GM06990 (cell line): ENCODE measurements around the gene TIMD4.

Experiments used
- DNase-seq: peaks from one replicate; pipeline ENCODE4 v3.0.0-alpha.2; 2011; ENCODE audit not compliant: insufficient read length; ENCODE audit errors: extremely low read depth
- H3K27me3 ChIP-seq: replicated peaks from 2 replicates; pipeline ENCODE4 v1.6.0; 2011; ENCODE audit warnings: low read length; ENCODE audit not compliant: control insufficient read depth, insufficient read depth
- H3K36me3 ChIP-seq: 2 replicates; pipeline ENCODE4 v1.5.1; 2011; ENCODE audit warnings: low read length; ENCODE audit not compliant: control insufficient read depth, insufficient read depth
- H3K4me3 ChIP-seq: replicated peaks from 2 replicates; pipeline ENCODE4 v1.5.1; 2011; ENCODE audit warnings: low read depth, mild to moderate bottlenecking, control low read depth, low read length
- TF ChIP-seq, protein P1 (sequence below): IDR thresholded peaks from 2 replicates; pipeline ENCODE4 v1.5.1; 2011; ENCODE audit warnings: low read length, control low read depth, mild to moderate bottlenecking, inconsistent platforms; ENCODE audit not compliant: insufficient read depth, poor library complexity, severe bottlenecking

TIMD4 gene

DNA sequence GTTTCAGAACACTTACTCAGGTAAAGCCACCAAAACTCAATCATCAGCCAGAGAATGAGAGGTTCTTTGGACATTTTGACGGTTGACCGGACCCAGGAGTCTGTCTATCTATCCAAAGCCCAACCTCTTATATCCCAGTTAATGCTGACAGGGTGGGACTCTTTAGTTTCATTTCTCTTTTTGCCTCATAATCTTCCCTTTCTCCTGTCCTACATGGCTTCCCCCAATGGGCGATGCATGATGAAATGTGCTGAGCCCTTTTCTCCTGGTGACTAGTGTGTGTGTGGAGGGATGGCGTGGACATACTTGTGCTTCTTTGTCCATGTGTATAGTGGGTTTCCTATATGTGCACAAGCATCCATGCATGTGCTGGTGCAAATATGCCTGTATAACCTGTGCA lies at the start of gene TIMD4:
Gene TIMD4 (minus strand): TSS at position 102 of the 400 bp plus-strand sequence. CDS start 28 bp downstream, at position 74.
- H3K4me3 ChIP-seq, result no peak within 1 kb of the TSS
- TF ChIP-seq, protein P1, sequence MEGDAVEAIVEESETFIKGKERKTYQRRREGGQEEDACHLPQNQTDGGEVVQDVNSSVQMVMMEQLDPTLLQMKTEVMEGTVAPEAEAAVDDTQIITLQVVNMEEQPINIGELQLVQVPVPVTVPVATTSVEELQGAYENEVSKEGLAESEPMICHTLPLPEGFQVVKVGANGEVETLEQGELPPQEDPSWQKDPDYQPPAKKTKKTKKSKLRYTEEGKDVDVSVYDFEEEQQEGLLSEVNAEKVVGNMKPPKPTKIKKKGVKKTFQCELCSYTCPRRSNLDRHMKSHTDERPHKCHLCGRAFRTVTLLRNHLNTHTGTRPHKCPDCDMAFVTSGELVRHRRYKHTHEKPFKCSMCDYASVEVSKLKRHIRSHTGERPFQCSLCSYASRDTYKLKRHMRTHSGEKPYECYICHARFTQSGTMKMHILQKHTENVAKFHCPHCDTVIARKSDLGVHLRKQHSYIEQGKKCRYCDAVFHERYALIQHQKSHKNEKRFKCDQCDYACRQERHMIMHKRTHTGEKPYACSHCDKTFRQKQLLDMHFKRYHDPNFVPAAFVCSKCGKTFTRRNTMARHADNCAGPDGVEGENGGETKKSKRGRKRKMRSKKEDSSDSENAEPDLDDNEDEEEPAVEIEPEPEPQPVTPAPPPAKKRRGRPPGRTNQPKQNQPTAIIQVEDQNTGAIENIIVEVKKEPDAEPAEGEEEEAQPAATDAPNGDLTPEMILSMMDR, result no peak
- H3K27me3 ChIP-seq, result no peaks in the 10 kb centered on the region
- H3K36me3 ChIP-seq, result no peaks in the 10 kb centered on the region
- DNase-seq, result no peak

- DNase-seq, result no peak
- no peaks in the 10 kb centered on the region for H3K27me3 ChIP-seq
- no peak overlapping the region for H3K4me3 ChIP-seq
- TF ChIP-seq, protein P1, result no peak
- no peaks in the 10 kb centered on the region for H3K36me3 ChIP-seq
These were observed 43.2 kb upstream of the TIMD4 start for GRCh38 chr5:157006262-157006661.

- H3K4me3 ChIP-seq, result no peak overlapping the region
- no peaks in the 10 kb centered on the region for H3K27me3 ChIP-seq
- TF ChIP-seq, protein P1, result no peak
- no peak for DNase-seq
- no peaks in the 10 kb centered on the region for H3K36me3 ChIP-seq
These were observed 42.0 kb upstream of the TIMD4 start for GRCh38 chr5:157004893-157005551.

GRCh38 chr5:156991714-156992113 lies 28.7 kb upstream of the TIMD4 start:
- H3K27me3 ChIP-seq, result no peaks in the 10 kb centered on the region
- no peaks in the 10 kb centered on the region for H3K36me3 ChIP-seq
- no peak for DNase-seq
- no peak overlapping the region for H3K4me3 ChIP-seq
- TF ChIP-seq, protein P1, result no peak

- no peak overlapping the region for H3K4me3 ChIP-seq
- H3K36me3 ChIP-seq, result no peaks in the 10 kb centered on the region
- H3K27me3 ChIP-seq, result no peaks in the 10 kb centered on the region
- DNase-seq, result no peak
- TF ChIP-seq, protein P1, result no peak
These were observed 21.0 kb upstream of the TIMD4 start for GRCh38 chr5:156984064-156984463.

DNA sequence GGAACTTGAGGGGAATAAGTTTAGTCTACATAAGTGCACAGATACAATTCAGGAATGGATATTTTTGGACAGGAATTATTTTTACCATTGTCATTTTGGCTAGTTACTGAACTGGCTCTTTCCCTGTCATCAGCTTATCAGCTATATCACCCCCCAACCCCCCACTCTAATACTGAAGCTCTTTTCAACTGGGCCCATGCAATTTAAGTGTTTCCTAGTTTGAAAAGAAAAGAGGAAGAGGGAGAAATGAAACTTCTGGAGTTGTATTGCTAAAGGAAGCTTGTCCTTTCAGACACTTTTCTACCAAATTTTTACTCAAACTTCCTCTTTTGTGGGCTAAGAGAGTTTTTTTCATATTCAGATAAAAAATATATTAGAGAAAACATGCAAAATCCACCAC lies 18.5 kb upstream of the TIMD4 start:
- H3K4me3 ChIP-seq, result no peak overlapping the region
- no peak for DNase-seq
- TF ChIP-seq, protein P1, result no peak
- H3K27me3 ChIP-seq, result no peaks in the 10 kb centered on the region
- no peaks in the 10 kb centered on the region for H3K36me3 ChIP-seq
